ENCODE results near the gene COG7.

DNA sequence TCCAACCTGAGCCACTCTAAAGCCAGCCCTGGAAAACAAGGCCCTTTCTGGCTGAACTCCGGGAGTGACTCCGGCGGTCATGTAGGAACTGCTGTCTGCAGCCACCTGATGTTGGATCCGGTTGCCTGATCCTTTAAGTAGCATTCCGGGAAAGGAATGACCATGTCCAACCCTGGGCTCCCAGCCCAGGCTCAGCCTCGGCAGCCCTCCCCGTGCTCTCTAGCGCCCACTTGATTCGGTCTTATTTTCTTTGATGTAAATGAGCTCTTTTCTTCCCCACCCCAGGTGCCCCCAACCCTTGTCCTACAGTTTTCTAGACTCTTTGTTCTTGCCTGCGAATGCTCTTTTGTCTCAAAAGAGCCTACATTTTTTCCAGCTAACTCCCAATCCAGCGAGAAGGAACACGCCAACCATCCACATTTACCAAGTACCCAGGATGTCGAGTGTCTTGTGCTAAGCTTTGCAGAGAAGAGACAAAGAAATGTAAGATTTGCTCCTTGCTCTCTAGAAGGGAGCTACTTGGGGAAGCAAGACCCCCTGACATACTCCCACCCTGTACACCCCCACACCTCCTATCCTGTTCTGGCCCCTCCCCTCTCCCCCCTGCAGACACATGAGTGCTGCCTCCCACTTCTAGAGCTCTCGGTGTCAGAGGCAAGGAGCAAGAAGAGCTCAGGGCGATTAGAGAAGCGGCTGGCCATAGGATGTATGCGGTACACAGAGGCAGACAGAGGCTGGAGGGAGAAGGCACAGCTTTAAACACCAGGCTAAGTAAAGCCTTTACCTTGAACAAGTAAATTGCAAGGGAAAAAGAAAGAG lies 53.8 kb downstream of the COG7 start:
- no peak for TF ChIP-seq EP300 (IDR thresholded peaks at IDR 0.05)
- TF ChIP-seq, protein P1, sequence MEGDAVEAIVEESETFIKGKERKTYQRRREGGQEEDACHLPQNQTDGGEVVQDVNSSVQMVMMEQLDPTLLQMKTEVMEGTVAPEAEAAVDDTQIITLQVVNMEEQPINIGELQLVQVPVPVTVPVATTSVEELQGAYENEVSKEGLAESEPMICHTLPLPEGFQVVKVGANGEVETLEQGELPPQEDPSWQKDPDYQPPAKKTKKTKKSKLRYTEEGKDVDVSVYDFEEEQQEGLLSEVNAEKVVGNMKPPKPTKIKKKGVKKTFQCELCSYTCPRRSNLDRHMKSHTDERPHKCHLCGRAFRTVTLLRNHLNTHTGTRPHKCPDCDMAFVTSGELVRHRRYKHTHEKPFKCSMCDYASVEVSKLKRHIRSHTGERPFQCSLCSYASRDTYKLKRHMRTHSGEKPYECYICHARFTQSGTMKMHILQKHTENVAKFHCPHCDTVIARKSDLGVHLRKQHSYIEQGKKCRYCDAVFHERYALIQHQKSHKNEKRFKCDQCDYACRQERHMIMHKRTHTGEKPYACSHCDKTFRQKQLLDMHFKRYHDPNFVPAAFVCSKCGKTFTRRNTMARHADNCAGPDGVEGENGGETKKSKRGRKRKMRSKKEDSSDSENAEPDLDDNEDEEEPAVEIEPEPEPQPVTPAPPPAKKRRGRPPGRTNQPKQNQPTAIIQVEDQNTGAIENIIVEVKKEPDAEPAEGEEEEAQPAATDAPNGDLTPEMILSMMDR (IDR thresholded peaks at IDR 0.05) = peak in 2 of 4 experiments; percentile 20 to 22
- TF ChIP-seq POLR2AphosphoS5 (IDR thresholded peaks at IDR 0.05) = peak; percentile 80
